GM10847 (cell line): ENCODE data around the gene CTRB1.

Experiments
- POLR2A ChIP-seq: IDR thresholded peaks from 2 replicates; pipeline ENCODE4 v1.6.1; 2011; ENCODE audit not compliant: insufficient read length; ENCODE audit errors: extremely low read depth

The CTRB1 gene

DNA sequence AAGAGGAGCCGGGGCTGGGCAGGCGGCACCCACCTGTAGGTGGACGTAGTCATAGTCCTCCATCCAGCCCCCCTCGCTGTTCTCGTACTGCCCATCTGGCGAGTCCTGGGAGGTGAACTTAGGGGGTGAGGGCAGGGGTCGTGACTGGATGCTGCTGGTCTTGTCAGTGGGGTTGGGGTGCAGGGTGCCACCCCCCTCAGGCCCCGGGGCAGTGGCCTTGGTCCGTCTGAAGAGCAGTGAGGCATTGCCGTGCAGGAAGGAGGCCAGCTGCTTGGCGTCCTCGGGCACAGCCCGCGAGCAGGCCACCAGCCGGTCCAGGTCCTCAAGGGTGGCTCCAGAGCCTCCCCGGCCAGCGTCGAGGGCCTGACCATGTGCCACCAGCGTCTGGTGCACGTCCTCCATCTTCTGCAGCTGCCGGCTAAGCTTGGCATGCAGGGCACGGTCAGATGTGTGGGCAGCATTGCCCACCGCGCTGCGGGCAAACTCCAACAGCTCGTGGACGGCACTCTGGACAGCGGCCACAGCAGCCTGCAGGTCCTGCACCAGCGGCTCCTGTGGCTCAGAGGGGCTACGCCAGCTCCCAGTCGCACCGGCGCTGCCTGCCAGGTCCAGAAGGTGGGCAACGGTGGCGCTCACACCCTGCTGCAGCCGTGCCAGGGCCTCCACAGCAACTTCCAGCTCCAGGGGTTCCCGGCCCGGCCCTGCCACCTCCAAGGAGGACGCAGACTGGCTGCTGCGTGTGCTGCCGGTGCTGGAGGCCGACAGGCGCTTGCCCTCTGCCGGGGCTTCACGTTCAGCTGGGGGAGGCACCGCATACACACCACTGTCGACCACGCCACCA is 16.3 kb downstream of the CTRB1 start:
- no peak for TF ChIP-seq POLR2A

DNA sequence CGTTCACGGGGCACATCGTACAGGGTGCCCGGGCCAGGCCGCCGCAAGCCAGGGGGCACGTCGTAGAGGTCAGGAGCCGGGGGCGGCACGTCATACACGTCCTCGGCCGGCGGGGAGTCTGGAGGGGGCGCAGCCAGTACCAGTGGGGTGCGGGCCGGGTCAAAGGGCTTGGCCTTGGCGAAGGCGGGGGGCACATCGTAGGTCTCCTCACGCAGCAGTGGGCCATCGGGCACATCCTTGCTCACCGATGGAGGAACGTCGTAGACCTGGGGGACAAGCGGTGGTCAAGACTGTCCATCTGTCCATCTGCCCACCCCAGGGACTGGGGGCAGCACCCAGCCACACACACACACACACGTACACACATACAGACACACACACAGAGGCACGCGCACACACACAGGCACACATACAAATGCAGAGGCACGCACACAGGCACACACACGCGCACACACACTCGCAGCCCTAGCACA is 17.0 kb downstream of the CTRB1 start:
- TF ChIP-seq POLR2A, result no peak

DNA sequence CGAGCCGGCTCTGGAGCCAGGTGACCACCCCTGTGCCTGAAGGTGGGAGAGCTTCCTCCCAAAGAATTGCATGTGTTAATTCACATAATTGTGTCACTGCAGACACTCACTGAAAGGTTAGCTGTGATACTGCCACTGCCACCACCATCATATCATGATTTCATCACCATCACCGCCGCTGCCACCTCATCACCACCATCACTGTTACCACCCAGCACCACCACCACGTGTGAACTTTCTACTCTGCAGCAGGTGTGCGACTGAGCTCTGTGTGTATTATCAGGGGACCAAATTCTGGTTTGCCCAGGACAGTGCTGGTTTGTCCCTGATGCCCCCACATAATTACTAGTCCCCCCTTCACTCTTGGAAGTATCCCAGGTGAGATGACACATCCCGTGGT is 17.4 kb downstream of the CTRB1 start:
- no peak for TF ChIP-seq POLR2A

DNA sequence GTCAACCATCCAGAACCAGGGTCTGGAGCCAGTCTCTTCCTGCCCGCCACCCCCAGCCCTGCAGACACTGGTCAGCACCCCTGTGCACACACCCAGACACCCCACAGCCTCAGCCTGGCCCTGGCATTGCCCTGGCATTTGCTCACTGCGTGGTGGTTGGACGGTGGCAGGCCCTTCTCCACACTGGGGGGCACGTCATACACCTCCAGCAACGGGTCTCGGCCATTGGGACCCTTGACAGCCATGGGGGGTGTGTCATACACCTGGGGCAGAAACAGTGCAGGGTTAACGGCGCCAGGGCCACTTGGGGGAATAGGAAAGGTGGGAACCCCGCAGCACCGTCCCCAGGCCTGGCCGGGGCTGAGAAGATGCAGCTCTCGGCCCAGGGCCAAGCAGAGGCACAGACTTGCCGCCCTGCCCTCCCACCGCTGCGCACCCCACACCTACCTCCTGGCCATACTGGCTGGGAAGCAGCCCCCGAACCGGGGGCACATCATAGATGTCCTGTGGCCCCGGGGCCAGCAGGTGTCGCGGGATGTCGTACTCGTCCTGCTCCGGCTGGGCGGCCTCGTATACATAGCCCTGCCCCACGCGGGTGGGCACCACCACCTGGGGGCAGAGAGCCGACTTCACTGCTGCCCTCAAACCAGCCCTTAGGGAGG is 18.1 kb downstream of the CTRB1 start:
- TF ChIP-seq POLR2A, result no peak

GRCh38 chr16:75237398-75238131 is 18.8 kb downstream of the CTRB1 start:
- TF ChIP-seq POLR2A, result no peak

- no peak for TF ChIP-seq POLR2A
These were observed 19.5 kb downstream of the CTRB1 start for GRCh38 chr16:75238132-75238852.

- no peak for TF ChIP-seq POLR2A
These were observed 20.2 kb downstream of the CTRB1 start for GRCh38 chr16:75238853-75239541.

- no peak for TF ChIP-seq POLR2A
These were observed 20.8 kb downstream of the CTRB1 start for GRCh38 chr16:75239542-75240122.

GRCh38 chr16:75241412-75241811 is 22.6 kb downstream of the CTRB1 start:
- TF ChIP-seq POLR2A, result no peak

DNA sequence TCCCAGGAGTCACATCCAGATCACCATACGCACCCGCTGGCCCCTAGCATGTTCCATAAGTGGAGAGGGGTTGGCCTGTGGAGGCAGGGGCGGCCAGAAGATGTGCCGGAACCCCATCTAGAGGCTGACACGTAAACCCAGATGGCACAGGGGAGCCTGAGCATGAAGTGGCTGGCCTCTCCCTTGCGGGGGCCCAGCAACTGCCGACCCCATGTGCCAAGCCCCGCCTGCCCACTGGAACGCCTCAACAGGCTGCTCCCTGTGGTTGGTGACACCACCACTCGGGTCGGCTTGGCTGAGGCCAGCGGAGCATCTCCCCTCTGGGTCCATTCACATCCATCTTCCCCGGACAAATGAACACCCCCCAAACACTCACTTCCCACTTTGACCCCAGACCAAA is 23.2 kb downstream of the CTRB1 start:
- no peak for TF ChIP-seq POLR2A

DNA sequence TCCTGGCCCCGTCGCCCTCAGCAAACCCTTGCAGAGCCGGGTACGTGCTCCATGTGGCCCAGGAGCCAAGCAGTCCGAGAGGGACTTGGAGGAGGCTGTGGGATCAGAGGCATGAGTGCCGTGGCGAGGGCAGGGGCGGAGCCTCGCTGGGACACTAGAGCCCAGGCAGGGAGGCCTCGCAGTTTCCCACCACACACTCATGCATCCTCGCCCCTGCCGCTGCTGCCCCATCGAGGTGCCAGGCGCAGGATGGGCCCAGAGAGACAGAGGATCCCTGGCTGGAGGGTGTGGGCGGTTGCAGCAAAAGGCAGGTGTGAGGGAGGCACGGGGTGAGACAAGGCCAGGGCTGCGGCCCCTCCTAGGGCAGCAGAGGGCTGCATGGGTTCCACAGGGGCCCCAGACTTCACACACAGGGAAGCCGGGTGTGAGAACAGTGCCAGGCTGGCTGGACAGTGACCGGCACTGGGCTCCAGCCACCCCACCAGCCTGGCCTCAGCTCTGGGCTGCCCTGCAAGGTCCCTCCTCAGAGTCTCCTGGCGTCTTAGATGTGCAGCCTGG is 25.0 kb downstream of the CTRB1 start:
- TF ChIP-seq POLR2A, result no peak

DNA sequence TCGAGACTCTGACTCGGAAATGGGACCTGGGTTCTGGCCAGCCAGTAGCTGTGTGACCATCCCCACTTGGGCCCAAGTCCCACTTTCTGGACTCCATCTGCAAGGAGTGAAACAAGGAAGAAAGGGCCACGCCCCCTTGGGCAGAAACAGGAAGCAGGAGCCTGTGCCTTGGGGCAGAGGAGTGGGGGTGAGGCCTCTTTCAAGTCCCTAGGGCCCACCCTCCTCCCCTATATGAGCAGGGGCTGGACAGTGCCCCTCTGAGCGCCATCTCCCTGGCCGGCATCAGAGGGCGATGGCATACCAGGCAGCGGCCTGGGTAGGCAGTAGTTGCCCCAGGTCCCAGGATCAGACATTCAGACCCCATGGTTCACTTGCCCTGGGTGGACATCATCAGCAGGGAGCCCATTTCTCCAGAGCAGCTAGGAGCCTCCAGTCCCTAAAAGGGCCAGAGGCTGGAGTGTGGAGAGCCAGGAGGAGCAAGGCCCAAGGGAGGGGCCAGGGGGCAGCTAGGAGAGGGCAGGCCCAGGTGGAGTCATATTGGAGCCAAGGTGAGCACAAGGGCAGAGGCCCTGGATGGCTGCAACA is 25.5 kb downstream of the CTRB1 start:
- TF ChIP-seq POLR2A, result no peak
